Measurements from ENCODE around the gene CHST10. TPM values are rescaled to one million over a fixed set of nuclear protein-coding genes. Genes with fewer than 3 reads are reported as not detected.
"Not testable (repeated sequence)": the region's sequence is repeated elsewhere in the genome, so short reads cannot be mapped to it uniquely, and the experiment has no call there.

The CHST10 gene
- total and polyA plus RNA-seq, 2 donors (not counting 3 experiments of a cell fraction or from before 2014, with no cell fraction given), result 11.1 to 12.3 TPM

DNA sequence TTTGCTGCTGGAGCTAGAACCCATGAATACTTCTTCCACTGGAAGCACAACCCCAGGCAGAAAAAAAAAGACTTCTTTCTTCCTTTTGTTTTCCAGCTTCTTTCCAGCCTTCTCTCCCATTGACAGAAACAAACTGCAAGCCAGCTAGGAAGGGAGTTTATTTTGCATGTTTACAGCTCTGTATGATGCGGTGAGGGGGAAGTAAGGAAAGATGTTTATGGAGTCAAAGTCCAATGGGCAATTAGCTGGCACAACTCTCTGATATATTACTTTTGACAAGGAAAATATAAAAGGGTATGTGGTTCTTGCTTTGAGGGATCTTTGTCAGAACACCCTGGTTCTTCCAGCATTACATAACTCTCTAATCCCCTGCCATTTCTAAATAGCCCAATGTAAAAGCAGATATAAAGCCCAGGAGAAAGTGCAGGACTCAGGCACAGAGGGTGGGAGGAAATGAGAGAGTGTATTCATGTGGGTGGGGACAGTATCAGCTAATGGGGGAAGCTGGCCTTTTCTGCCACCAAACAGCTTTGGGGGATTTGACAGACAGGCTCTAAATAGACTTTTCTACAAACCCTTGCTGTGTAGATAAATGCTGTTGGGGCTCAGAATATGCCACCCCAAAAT is 43.5 kb upstream of the CHST10 start:
- no peak overlapping the region for H3K9ac ChIP-seq (replicated peaks; ENCODE audit: extremely low read depth, insufficient read depth, low read length)
- no peaks in the 10 kb centered on the region for H3K9me3 ChIP-seq (replicated peaks; ENCODE audit: control insufficient read depth, insufficient read depth, low read length)
- no peaks in the 10 kb centered on the region for H4K20me1 ChIP-seq (replicated peaks; ENCODE audit: control insufficient read depth, extremely low read depth, insufficient read depth, low read length)
- H3K27ac ChIP-seq (ENCODE audit: insufficient read depth, low read depth, low read length), result no peak overlapping the region
- no peaks in the 10 kb centered on the region for H3K36me3 ChIP-seq (ENCODE audit: control insufficient read depth in 2 of 2, extremely low read depth in 1 of 2, insufficient read depth in 2 of 2, low read length in 2 of 2)
- H3K79me2 ChIP-seq (ENCODE audit: control insufficient read depth, insufficient read depth, low read length), result no peaks in the 10 kb centered on the region
- no peaks in the 10 kb centered on the region for H3K9me1 ChIP-seq (replicated peaks; ENCODE audit: control insufficient read depth, extremely low read depth, insufficient read depth, low read length)
- dilution Hi-C loops (cut with MboI; ENCODE audit: extremely low pct_ligation_motif_present, low sequenced_read_pairs), result no loop called here
- ChIA-PET POLR2A (no interaction called here), CTCF (interaction anchor here (1.1 to 1.4 kb wide), 2 partner anchors 12 to 80 kb away, joined by 4 read pairs; no protein-coding TSS in a partner anchor)
- no peak overlapping the region for H3K4me3 ChIP-seq (replicated peaks in 1 of 3; ENCODE audit: insufficient read depth in 1 of 3, low read depth in 1 of 3, low read length in 3 of 3)
- H3K4me2 ChIP-seq (ENCODE audit: insufficient read depth, low read length), result no peak overlapping the region
- H3K4me1 ChIP-seq (ENCODE audit: control insufficient read depth, extremely low read depth, insufficient read depth, low read length), result no peaks in the 10 kb centered on the region
- H2AFZ ChIP-seq (ENCODE audit: low read depth, low read length), result no peak overlapping the region
- intact Hi-C loops (cut with micrococcal nuclease), result no loop called here
- no peaks in the 10 kb centered on the region for H3K27me3 ChIP-seq (ENCODE audit: control insufficient read depth in 2 of 2, insufficient read depth in 2 of 2, low read length in 2 of 2)
- no peak for DNase-seq (ENCODE audit: low read depth, low spot score)
- BruUV-seq (replicated peaks), result no TSS peak
- TF ChIP-seq, protein P1, sequence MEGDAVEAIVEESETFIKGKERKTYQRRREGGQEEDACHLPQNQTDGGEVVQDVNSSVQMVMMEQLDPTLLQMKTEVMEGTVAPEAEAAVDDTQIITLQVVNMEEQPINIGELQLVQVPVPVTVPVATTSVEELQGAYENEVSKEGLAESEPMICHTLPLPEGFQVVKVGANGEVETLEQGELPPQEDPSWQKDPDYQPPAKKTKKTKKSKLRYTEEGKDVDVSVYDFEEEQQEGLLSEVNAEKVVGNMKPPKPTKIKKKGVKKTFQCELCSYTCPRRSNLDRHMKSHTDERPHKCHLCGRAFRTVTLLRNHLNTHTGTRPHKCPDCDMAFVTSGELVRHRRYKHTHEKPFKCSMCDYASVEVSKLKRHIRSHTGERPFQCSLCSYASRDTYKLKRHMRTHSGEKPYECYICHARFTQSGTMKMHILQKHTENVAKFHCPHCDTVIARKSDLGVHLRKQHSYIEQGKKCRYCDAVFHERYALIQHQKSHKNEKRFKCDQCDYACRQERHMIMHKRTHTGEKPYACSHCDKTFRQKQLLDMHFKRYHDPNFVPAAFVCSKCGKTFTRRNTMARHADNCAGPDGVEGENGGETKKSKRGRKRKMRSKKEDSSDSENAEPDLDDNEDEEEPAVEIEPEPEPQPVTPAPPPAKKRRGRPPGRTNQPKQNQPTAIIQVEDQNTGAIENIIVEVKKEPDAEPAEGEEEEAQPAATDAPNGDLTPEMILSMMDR (IDR thresholded peaks at IDR 0.05; ENCODE audit: extremely low read depth in 1 of 2, insufficient read depth in 1 of 2, low read depth in 1 of 2, low read length in 2 of 2), result no peak
- TF ChIP-seq POLR2A (IDR thresholded peaks at IDR 0.05; ENCODE audit: low read depth, low read length) (no peak), FOS (IDR thresholded peaks at IDR 0.05; ENCODE audit: borderline replicate concordance, insufficient read depth, low read length) (no peak), GATA2 (IDR thresholded peaks at IDR 0.05; ENCODE audit: insufficient read depth, insufficient read length, low read depth, low read length) (no peak), JUN (IDR thresholded peaks at IDR 0.05; ENCODE audit: borderline replicate concordance, insufficient read depth, insufficient read length, low read depth) (no peak), EZH2 (IDR thresholded peaks at IDR 0.05; ENCODE audit: borderline replicate concordance, low read depth, low read length, severe bottlenecking) (no peak), POLR2AphosphoS5 (IDR thresholded peaks at IDR 0.05; ENCODE audit: insufficient read depth, low read depth, low read length) (no peak), MYC (IDR thresholded peaks at IDR 0.05; ENCODE audit: low read depth, low read length) (no peak)
- TF ChIP-seq, protein P2, sequence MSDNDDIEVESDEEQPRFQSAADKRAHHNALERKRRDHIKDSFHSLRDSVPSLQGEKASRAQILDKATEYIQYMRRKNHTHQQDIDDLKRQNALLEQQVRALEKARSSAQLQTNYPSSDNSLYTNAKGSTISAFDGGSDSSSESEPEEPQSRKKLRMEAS (IDR thresholded peaks at IDR 0.05; ENCODE audit: insufficient read depth, insufficient read length), result no peak
- no peak for FAIRE-seq

DNA sequence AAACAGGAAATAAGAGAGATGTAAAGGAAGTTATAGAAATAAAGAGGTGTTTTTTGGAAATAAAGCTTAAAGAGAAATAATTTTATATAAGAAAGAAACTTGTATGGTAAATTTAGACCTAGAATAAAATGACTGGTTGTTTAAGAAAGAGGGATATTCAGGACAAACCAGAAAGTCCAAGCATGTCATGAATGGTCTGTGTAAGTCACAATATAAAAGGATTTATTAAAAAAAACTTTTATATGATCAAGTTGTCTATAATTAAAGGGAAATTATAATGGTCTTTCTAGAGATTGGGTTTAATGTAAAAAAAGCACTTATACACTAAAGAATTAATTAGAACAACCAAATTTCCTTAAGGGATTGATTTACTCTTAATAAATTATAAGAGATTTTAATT is 38.9 kb upstream of the CHST10 start:
- CTCF ChIA-PET, result interaction anchor here (0.6 kb wide), 1 partner anchor 157 kb away, joined by 4 read pairs; no protein-coding TSS in a partner anchor
- H3K27me3 ChIP-seq (ENCODE audit: control insufficient read depth in 2 of 2, insufficient read depth in 2 of 2, low read length in 2 of 2); H3K79me2 ChIP-seq (ENCODE audit: control insufficient read depth, insufficient read depth, low read length); H2AFZ ChIP-seq (ENCODE audit: low read depth, low read length); POLR2A ChIA-PET; H3K9me3 ChIP-seq (replicated peaks; ENCODE audit: control insufficient read depth, insufficient read depth, low read length); BruUV-seq (replicated peaks); H3K4me2 ChIP-seq (ENCODE audit: insufficient read depth, low read length); dilution Hi-C loops (cut with MboI; ENCODE audit: extremely low pct_ligation_motif_present, low sequenced_read_pairs); H3K27ac ChIP-seq (ENCODE audit: insufficient read depth, low read depth, low read length); H3K4me3 ChIP-seq (replicated peaks in 1 of 3; ENCODE audit: insufficient read depth in 1 of 3, low read depth in 1 of 3, low read length in 3 of 3); FAIRE-seq; H3K4me1 ChIP-seq (ENCODE audit: control insufficient read depth, extremely low read depth, insufficient read depth, low read length); H3K9me1 ChIP-seq (replicated peaks; ENCODE audit: control insufficient read depth, extremely low read depth, insufficient read depth, low read length); DNase-seq (ENCODE audit: low read depth, low spot score); intact Hi-C loops (cut with micrococcal nuclease); H4K20me1 ChIP-seq (replicated peaks; ENCODE audit: control insufficient read depth, extremely low read depth, insufficient read depth, low read length); H3K9ac ChIP-seq (replicated peaks; ENCODE audit: extremely low read depth, insufficient read depth, low read length); H3K36me3 ChIP-seq (ENCODE audit: control insufficient read depth in 2 of 2, extremely low read depth in 1 of 2, insufficient read depth in 2 of 2, low read length in 2 of 2): not testable (repeated sequence)

Data from endothelial cell of umbilical vein (primary cell).